ENCODE data around the gene TRMT61B.

TRMT61B gene

DNA sequence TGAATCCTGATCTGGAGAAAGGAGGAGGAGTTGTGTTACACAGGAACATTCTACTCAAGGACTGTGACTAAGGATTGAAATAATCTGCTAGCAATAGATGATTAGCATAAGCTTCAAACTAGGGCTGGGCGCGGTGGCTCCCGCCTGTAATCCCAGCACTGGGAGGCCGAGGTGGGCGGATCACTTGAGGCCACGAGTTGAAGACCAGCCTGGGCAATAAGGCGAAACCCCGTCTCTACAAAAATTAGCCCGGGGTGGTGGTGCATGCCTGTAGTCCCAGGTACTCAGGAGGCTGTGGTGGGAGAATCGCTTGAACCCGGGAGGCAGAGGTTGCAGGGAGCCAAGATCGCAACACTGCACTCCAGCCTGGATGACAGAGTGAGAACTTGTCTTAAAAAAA is 1.5 kb downstream of the TRMT61B start:
- in situ Hi-C loops (cut with MboI; ENCODE audit: low sequenced_read_pairs), result no loop called here

- in situ Hi-C loops (cut with MboI; ENCODE audit: low sequenced_read_pairs), result no loop called here
Measured at GRCh38 chr2:28855977-28856376, 14.1 kb downstream of the TRMT61B start.

- in situ Hi-C loops (cut with MboI; ENCODE audit: low sequenced_read_pairs), result no loop called here
Measured at GRCh38 chr2:28855193-28855592, 14.9 kb downstream of the TRMT61B start.

DNA sequence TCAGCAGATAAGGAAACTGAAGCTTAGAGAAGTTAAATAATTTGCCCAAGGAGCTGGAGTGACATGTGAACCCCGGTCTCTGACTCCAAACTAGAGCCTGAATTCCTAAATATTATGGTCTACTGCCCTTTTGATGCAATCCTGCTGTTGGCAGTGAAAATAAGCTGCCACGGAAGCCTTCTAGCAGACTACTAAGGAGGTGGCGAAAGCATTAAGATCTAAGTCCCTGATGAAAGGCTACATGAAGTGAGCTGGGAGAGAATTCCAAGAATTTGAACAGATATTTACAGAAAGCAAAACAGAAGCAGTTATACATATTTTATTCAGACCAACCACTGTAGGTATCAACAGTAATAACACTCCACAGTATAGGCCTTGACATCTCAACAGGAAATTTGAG is 28.1 kb downstream of the TRMT61B start:
- in situ Hi-C loops (cut with MboI; ENCODE audit: low sequenced_read_pairs), result no loop called here

- in situ Hi-C loops (cut with MboI; ENCODE audit: low sequenced_read_pairs), result no loop called here
Measured at GRCh38 chr2:28838971-28839370, 31.1 kb downstream of the TRMT61B start.

DNA sequence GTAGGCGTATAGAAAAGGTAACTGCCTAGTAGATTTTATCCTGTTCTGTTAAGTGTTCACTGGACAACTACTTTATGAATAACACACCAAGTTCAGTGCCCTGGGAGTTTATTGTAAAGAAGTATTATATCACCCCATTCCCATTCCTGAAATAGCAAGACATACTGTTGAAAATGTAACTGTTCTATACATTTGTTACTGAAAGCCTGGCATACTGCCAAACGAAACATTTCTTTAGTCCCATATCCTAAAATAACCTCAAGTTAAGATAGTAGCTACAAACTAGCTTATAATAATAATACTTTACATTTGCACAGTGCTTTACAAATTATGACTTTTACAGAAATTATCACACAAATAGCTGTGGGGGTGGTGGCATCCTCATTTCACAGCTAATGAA is 34.3 kb downstream of the TRMT61B start:
- in situ Hi-C loops (cut with MboI; ENCODE audit: low sequenced_read_pairs), result no loop called here

DNA sequence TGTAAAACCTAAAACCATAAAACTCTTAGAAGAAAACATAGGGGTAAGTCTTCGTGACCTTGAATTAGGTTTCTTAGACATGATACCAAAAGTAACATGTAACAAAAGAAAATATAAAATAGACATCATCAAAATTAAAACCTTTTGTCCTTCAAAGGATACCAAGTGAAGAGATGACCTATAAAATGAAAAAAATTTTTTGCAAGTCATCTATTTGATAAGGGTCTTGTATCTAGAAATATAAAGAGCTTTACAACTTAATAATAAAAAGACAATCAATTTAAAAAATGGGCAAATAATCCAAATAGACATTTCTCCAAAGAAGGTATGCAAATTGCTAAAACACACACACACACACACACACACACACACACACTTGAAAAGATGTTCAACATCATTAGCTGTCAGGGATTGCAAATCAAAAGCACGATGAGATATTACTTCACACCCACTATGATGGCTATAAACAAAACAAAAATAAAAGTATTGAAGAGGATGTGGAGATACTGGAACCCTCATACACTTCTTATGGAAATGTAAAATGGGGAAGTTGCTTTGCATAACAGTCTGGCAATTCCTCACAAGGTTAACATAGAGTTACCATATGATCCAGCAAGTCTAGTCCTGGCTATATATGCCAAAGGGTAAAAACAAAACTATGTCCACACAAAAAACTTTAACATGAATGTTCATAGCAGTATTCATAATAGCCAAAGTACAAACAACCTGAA is 36.2 kb downstream of the TRMT61B start:
- in situ Hi-C loops (cut with MboI; ENCODE audit: low sequenced_read_pairs), result no loop called here

DNA sequence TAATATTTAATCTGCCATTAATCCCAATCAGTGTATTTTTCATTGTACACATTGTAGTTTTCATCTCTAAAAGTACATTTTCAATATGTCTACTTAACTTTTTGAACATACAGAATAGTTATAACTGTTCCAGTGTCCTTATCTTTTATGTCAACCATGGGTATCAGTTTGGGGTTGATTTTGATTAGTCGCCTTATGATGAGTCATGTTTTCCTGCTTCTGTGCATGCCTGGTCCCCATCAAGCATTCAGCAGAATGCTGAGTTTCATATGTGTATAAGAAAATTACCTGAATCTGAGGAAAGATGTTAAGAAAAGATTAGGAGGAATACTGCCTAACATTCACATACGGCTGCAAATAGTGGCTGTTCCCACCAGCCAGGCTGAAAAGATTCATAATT is 41.7 kb downstream of the TRMT61B start:
- in situ Hi-C loops (cut with MboI; ENCODE audit: low sequenced_read_pairs), result no loop called here

DNA sequence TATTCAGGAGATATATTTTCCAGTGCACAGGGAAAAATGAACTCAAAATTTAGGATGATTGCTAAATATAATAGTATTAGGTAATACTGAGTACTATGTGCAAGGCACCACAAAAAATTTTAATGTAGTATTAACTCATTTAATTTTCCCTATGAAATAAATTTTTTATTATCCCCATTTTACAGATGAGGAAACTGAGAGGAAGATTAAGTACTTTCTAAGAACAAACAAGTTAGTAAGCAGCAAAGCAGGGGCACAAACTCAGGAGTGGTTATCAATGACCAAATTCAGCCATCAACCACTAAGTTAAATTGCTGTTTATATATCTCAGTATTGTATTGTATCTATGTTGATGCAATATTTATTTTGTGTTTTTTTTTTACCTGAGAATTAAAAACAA is 45.2 kb downstream of the TRMT61B start:
- in situ Hi-C loops (cut with MboI; ENCODE audit: low sequenced_read_pairs), result no loop called here

GRCh38 chr2:28824207-28824606 is 45.9 kb downstream of the TRMT61B start:
- in situ Hi-C loops (cut with MboI; ENCODE audit: low sequenced_read_pairs), result no loop called here

DNA sequence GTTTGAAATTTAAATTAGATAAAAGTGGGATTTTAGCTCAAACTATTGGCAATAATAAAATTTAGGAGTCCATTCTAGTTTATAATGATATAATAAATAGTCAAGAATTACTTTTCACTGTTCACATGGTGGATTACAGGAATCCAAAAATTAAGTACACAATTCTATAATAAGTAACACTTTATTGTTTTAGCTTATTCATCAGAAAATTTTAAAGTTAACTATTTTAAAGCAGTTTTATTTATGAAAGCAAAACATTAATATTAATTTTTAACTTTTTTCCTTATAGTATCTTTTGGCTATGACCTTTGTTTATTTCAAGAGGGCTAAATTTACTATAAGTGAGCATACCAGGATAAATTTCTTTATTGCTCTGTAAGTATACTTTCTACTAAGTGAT is 48.1 kb downstream of the TRMT61B start:
- in situ Hi-C loops (cut with MboI; ENCODE audit: low sequenced_read_pairs), result no loop called here

- in situ Hi-C loops (cut with MboI; ENCODE audit: low sequenced_read_pairs), result no loop called here
Measured at GRCh38 chr2:28821295-28821958, 48.7 kb downstream of the TRMT61B start.

DNA sequence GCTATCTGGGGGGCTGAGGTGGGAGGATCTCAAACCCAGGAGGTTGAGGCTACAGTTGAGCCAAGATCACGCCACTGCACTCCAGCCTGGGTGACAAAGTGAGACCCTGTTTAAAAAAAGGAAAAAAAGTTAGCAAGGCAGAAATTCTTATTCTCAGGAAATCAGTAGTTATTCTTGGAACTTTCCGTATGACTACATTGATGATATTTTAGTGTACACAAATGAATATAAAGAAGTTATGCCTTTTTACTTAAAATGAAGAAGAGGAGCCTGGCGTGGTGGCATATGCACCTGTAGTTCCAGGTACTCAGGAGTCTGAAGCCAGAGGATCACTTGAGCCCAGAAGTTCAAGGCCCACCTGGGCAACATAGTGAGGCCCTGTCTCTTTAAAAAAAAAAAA is 52.1 kb downstream of the TRMT61B start:
- in situ Hi-C loops (cut with MboI; ENCODE audit: low sequenced_read_pairs), result no loop called here

DNA sequence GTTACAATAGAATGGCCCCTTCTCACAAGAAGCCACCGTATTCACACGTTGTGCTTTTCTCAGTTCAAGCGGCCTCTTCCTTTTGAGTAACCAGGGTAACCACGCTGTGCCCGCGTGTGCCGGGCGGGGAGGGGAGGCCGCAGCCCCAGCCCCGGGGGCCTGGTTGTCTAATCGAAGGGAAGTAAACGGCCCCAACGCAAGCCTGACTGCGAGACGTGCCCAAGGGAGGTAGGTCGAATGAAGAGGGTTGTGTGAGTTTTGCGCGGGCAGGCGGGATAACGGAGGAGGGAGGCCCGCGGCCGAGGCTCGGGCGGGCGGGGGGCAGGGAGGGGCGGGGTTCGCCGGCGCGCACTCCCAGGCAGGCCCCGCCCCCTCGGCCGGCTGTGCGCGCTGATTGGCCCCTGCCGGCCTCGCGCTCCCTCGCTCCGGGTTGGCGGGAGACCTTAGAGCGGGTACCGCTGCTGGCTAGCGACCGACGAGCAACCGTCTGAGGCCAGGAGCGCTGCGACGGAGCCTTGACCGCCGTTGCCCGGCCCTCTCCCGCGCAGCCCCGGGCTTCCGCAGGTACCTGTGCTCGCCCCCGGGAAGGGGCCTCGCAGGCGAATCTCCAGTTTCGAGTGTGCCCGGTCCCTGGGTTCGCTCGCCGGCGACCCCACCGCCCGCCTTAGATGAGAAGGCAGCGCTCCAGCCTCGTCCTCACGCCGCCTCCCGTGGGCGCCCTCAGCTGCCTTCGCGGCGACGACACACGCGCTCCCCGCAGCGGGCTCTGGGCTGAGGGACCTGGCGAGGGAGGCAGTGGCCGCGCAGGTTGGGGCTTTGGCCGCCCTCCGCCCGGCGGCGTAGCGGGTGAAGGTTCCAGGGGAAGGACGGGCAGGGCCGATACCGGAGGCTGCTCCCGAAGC is 59.5 kb downstream of the TRMT61B start, which contains the start of gene SPDYA:
Gene SPDYA, plus strand, starts transcription at position 451 of the 902 bp plus-strand sequence. CDS start 5,181 bp downstream, outside the sequence.
- in situ Hi-C loops (cut with MboI; ENCODE audit: low sequenced_read_pairs), result no loop called here

GRCh38 chr2:28809927-28810326 is 60.2 kb downstream of the TRMT61B start:
- in situ Hi-C loops (cut with MboI; ENCODE audit: low sequenced_read_pairs), result no loop called here

DNA sequence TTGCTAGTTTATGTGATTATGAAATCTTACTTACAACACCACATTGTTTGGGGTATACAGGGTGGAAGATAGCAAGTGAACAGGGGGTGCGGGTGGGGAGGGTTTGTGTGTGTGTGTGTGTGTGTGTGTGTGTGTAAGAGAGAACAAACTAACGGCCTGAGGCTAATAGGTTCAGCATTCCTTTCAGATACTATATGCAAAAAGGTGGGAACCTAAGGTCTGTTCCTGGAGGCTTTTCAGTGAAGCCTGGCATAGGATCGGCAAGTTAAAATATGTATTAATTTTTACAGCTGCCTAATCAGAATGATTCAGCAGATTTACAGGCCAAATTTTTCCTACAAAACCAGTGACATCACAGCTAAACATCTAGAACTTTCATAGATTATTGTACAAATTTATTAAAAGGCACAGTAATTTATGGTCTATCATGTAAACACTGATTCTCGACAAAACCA is 67.1 kb downstream of the TRMT61B start:
- in situ Hi-C loops (cut with MboI; ENCODE audit: low sequenced_read_pairs), result no loop called here

GRCh38 chr2:28801726-28802125 is 68.4 kb downstream of the TRMT61B start:
- in situ Hi-C loops (cut with MboI; ENCODE audit: low sequenced_read_pairs), result no loop called here

Measured in hTERT RPE-1 (cell line).